ENCODE results near the gene FSTL4.

DNA sequence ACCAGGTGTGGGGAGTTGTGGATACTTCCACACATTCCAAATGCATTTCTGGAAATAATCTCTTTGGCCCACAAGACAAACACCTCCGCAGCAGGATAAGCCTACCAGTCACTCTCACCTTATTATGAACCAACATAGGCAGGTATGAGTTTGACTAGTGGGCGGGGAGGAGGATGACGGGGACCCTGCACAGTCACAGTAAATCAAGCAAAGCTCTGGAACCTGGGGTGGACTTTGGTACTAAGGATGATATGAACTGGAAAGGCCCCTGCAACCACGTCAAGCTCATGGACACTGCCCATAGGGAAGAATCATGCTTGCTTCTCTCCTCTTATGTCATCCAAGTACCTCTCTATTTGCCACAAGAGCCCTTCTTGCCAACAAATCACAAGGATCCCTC is 301.2 kb downstream of the FSTL4 start:
- TF ChIP-seq, protein P1, sequence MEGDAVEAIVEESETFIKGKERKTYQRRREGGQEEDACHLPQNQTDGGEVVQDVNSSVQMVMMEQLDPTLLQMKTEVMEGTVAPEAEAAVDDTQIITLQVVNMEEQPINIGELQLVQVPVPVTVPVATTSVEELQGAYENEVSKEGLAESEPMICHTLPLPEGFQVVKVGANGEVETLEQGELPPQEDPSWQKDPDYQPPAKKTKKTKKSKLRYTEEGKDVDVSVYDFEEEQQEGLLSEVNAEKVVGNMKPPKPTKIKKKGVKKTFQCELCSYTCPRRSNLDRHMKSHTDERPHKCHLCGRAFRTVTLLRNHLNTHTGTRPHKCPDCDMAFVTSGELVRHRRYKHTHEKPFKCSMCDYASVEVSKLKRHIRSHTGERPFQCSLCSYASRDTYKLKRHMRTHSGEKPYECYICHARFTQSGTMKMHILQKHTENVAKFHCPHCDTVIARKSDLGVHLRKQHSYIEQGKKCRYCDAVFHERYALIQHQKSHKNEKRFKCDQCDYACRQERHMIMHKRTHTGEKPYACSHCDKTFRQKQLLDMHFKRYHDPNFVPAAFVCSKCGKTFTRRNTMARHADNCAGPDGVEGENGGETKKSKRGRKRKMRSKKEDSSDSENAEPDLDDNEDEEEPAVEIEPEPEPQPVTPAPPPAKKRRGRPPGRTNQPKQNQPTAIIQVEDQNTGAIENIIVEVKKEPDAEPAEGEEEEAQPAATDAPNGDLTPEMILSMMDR (IDR thresholded peaks at IDR 0.05 in 4 of 5, conservative IDR thresholded peaks at IDR 0.05 in 1 of 5): no peak
- TF ChIP-seq POLR2A (IDR thresholded peaks at IDR 0.05): no peak

Data from gastrocnemius medialis (tissue), 4 donors.